ENCODE results near the gene PEMT.
A peak's percentile ranks its signal among the peaks of the same experiment; 100 is the strongest.
"Not testable (repeated sequence)": the region's sequence is repeated elsewhere in the genome, so short reads cannot be mapped to it uniquely, and the experiment has no call there.

PEMT gene

DNA sequence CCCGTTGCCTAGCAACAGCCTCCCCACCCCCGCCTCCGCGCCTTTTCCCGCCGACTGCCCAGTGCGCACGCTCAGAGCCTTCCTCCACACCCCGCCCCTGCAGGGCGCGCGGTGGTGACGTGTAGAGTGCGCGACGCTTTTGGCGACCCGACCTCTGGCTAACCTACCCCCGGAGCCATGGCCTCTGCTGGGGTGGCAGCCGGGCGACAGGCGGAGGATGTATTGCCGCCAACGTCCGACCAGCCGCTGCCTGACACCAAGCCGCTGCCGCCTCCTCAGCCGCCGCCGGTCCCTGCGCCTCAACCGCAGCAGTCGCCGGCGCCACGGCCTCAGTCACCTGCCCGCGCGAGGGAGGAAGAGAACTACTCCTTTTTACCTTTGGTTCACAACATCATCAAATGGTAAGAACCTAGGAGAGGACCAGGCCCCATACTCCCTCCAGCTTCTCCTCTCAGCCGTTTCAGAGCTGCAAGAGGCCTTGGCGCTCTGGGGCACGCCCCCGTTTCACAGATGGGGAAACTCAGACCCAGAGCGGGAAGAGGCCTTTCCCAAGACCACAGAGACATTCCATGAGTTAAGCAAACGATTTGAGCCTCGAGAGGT is 114.5 kb downstream of the PEMT start, which contains the start of gene MED9:
MED9 (plus strand) TSS at position 136 of the 603 bp plus-strand sequence; CDS start at position 178, 42 bp downstream.
- DNase-seq, result peak; percentile 91

DNA sequence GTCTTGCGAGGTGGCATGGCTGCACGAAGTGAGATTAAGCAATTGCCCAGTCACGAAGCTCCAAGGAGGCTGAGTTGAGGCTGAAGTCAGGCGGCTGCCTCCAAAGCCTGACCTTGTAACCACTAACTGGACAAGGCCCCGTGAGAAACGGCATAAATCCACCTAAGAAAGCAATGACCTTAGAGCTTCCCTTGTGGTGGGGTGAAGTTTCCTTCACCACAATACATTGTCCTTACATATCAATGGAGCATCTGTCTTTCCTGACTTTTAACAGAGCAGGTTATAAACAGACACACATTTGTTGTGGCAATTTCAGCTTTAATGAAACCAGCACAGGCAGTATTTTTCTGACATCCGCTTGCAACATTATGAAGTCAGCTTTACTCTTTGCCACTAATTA is 117.2 kb downstream of the PEMT start:
- DNase-seq, result no peak

DNA sequence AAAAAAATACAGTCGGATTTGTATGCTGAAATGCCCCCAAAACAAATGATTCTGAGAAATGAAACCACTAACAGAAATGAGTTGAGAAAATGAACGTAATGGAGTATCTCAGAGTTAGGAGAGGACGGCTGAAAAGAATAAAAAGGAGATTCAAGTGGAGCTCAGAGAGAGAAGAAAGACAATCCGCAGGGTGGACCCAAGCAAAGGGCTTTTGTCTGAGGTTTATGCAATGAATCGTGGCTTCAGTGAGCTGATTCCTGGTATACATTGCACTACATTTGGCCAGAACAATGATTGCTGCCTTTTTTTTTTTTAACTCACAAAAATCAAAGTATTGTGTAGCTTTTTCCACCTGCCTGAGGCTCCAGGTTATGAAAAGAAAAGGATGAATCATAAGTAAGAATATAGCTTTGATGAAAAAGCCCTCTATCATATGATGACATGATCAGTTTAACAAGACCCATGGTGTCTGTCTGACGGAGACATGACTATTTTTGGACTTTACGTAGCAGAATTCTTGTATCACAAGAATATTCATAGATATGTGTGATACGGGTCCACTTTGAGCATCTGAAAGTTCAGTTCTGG is 119.1 kb downstream of the PEMT start:
- DNase-seq, result no peak

DNA sequence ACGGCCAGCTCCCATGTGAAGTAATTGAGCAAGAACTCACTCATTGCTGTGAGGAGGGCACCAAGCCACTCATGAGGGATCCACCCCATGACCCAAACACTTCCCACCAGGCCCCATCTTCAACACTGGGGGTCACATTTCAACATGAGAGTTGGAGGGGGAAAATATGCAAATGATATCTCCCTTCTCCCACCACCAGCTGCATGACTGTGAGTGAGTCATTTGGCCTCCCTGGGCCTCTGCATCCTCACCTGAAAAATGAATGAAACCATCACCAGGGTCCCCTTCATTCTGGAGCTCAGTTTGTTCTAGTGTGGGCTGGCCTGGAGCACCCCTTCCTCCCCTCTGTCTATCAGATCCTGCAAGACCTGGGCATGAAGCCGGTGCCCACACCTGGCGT is 121.5 kb downstream of the PEMT start:
- no peak for DNase-seq

DNA sequence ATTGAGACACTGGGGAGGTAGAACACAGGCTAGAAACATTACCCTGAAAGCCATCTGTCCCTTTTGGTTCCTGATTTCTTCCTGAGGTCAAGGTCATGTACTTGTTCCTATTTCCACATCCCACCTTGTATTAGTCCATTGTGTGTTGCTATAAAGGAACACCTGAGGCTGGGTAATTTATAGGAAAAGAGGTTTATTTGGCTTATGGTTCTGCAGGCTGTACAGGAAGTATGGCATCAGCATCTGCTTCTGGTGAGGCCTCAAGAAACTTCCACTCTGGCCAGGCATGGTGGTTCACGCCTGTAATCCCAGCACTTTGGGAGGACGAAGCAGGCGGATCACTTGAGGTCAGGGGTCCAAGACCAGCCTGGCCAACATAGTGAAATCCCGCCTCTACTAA is 122.2 kb downstream of the PEMT start:
- no peak for DNase-seq

DNA sequence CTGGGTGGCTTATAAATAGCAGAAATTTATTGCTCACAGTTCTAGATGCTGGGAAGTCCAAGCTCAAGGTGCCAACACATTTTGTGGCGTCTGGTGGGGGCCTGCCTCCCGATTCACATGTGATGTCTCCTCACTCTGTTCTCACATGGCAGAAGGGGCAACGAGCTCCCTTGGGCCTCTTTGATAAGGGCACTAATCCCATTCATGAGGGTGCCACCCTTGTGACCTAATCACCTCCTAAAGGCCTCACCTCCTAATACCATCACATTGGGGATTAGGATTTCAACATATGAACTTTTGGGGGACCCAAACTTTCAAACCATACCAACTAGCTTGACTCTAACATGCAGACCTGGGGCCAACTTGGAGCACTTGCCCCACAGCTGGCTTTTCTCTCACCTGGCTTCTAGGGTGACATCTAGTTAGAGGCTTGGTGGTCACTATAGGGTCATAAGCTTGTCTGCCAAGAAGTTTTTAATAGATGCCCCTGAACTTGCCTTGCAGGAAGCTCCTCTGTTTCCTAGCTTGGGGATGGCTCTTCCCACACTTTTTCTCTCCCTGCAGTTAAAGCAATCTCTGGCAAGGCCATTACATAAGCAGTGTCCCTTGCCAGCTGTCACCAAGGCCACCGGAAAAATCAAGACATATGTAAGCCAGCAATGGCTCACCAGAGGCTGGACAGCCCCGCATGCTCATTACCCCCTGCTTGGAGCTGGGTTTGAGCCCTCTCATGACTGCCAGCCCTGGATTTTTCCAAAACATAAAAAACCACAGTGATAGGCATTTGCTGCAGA is 123.1 kb downstream of the PEMT start:
- DNase-seq, result no peak

DNA sequence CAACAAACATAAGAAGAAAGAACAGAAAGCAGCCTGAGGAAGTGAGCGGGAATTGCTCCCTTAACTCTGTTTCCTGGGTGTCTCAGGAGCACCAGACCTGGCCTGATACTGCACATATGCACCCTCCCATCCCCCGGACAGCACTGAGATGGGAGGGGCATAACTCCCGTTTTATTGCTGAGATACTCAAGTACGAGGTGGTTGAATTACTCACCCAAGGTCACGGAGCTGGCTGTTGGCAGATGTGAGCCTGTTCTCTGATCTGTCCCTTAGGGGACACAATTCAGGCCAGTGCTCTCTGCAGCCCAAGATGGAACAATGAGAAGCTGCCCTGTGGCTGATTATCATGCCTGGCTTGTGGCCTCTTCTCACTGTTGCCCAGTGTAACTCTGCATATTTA is 123.8 kb downstream of the PEMT start:
- DNase-seq, result no peak

DNA sequence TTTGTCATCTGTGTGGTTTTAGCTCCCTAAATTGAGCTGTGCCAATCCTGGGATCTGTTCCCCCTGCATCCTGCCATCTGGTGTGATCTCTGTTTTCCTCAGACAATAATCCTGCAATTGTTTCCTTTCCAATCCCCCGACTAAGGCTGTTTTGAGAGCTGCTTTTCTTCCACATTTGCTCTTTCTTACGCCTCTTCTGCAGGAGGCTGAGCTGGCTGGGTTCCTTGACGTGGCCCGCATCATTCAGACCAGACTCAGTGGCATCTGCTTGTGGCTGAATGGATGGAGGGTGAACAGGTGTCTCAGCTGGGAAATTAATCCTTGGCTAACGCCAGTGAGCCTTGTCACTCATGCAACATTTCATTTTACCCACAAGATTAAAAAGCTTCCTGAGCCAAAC is 124.5 kb downstream of the PEMT start:
- no peak for DNase-seq

DNA sequence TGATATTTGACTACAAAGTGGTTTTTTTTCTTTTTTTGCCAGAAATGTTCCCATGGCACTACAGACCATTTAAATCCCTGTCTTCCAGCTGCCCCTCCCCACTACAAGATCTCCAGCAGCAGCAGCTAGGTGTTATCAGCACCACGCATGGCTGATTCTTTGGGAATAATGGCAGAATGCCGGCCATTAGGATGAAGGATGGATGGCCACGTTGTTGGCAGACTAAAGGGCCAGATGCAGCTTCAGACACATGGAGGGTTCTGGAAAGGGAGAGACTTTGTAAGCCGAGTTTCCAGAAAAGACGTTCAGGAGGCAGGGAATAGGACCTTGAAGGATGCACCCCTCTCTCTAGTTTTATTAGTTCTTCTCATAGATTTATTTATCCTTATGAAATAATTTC is 125.0 kb downstream of the PEMT start:
- DNase-seq, result no peak

DNA sequence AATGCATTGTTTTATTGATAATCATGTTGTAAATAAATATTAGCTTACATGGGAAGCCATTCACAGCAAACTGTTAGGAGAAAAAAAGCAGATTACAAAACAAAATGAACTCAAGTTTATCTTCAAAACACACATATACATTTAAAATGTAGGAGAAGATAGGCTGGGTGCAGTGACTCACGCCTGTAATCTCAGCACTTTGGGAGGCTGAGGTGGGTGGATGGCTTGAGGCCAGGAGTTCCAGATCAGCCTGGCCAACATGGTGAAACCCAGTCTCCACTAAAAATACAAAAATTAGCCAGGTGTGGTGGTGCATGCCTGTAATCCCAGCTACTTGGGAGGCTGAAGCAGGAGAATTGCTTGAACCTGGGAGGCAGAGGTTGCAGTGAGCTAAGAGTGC is 125.6 kb downstream of the PEMT start:
- DNase-seq, result not testable (repeated sequence)

DNA sequence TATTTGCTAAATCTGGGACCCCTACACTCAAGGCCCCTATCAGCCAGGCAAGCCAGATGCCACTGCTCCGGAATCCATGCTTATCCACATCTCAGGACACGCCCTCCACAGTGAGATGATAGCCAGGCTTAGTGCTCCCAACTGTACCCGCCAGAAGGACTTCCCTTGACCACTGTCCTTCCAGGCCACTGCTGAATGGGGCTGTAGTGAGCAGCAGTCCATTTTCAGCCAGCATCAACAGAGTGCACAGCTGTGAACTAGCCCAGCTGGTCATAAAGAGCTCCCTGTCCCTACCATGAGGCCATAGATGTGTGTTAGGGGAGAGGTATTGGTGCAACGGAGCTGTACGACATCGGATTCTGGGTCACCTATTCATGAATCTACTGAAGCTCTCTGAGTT is 127.7 kb downstream of the PEMT start:
- no peak for DNase-seq

DNA sequence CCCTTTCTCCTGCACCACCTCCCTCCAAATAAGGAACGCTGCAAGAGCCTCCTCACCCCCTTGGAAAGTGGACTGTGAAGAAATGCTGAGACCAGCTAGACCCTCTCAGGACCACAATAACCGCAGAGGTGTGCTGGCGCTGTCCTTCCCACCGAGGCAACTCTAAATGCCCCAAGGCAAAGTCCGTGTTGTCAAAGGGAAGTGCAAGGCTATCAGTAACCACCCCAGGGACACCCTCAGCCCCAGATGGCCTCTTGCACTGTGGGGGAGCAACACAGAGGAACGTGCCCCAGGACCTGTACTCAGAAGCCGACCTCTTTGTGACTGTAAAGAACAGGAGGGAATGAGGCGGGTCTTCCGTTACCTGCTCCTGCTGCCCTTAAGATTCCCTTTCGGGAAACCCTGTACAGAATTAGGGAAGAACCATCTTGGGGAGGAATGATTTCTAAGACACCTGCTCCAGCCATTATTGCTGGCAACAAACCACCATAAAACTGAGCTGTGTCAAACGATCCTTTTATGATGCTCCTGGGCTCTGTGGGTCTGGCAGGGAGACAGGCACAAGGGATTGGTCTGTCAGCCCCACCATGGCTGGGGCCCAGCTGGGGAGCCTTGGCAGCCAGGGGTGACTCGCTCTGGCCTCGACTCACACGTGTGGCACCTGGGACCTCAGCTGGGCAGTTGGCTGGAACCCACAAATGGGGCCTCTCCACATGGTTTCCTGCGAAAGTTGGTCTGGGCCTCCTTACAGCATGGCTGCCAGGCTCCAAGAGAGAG is 129.3 kb downstream of the PEMT start:
- no peak for DNase-seq

DNA sequence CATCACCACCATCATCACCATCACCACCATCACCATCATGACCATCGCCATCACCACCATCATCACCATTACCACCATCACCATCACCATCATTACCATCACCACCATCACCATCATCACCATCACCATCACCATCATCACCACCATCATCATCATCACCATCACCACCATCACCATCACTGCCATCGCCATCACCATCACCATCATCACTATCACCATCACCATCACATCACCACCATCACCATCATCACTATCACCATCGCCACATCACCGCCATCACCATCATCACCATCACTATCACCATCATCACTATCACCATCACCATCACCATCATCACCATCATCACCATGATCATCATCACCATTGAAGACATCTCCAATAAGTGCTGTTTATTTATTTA is 131.5 kb downstream of the PEMT start:
- DNase-seq, result no peak

DNA sequence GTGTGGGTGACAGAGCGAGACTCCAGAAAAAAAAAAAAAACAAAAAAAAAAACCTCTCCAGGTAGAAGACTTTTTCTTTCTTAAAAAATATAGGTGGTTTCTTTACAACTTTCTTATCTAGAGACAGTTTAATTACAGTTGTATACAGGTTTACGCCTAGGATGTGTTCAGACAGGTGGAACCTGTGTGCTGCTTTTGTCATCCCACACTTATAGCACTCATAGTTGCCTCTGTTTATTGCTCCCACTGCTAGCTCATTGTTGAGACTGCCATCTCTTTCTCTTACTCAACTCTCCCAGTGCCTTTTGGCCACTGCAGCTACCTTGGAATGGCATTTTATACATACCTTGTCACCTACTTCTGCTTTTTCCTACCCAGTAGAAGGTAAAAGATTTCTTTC is 133.8 kb downstream of the PEMT start:
- DNase-seq, result no peak

DNA sequence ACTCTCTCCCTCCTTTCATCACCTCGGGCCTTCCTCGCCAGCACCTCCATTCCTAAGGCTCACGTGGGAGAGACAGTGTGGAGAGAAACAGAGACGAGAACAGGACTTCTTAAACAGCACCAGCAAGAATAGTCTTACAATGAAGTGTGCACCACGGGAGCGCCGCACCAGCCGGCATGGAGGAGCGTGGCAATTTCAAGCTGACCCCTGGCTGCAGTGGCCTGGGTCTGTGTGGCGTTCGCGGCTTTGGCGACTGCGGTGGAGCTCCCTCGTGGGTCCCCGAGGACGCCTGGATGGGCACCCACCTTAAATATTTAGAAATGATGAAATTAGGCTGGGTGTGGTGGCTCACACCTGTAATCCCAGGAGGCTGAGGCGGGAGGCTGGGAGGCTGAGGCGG is 135.3 kb downstream of the PEMT start:
- no peak for DNase-seq
